Vagina (tissue), 2 donors: ENCODE measurements around the gene PSMG3. TPM values are rescaled to one million over a fixed set of nuclear protein-coding genes. Genes with fewer than 3 reads are reported as not detected.

Source experiments
- DNase-seq, 2 donors: peaks; one replicate each; pipeline ENCODE4 v3.0.0-alpha.2; 2017; ENCODE audit errors: extremely low spot score in 2 of 2
- H3K27ac ChIP-seq: fragments of 200-600 bp; sonication (generic); one replicate; pipeline ENCODE4 v1.5.1; 2019
- H3K27me3 ChIP-seq: fragments of 200-600 bp; sonication (generic); one replicate; pipeline ENCODE4 v1.5.1; 2019
- H3K36me3 ChIP-seq, 2 donors: fragments of 200-600 bp; sonication (generic); one replicate each; pipeline ENCODE4 v1.5.1; 2017 to 2019
- H3K4me1 ChIP-seq: fragments of 200-600 bp; sonication (generic); one replicate; pipeline ENCODE4 v1.5.1; 2019
- H3K4me3 ChIP-seq, 2 donors: fragments of 200-600 bp; sonication (generic); 1 replicate in 1 of 2; 2 replicates in 1 of 2; pipeline ENCODE4 v1.5.1; 2016 to 2019
- H3K9me3 ChIP-seq: fragments of 200-600 bp; sonication (generic); one replicate; pipeline ENCODE4 v1.5.1; 2019
- POLR2A ChIP-seq, 2 donors: fragments of 450-650 bp; IDR thresholded peaks; one replicate each; pipeline ENCODE4 v1.6.1; 2017; ENCODE audit warnings: antibody characterized with exemption in 2 of 2, mild to moderate bottlenecking in 2 of 2, moderate library complexity in 2 of 2
- POLR2AphosphoS5 ChIP-seq, 2 donors: sonication (generic); formaldehyde crosslinking; IDR thresholded peaks; one replicate each; pipeline ENCODE4 v1.9.0; 2017; ENCODE audit warnings: antibody characterized with exemption in 2 of 2, mild to moderate bottlenecking in 2 of 2, low read depth in 1 of 2; ENCODE audit not compliant: insufficient read depth in 1 of 2
- intact Hi-C: fragments of 100-400 bp; cut with DNase I; formaldehyde crosslinking; loops from one replicate; pipeline ENCODE4 v1.15.1; 2023
- total RNA-seq: library from RNA; depleted of rRNA; stranded (reverse); fragments of >200 nt; gene quantifications from one replicate; pipeline ENCODE4 v1.2.3, GENCODE V29; 2016
- TF ChIP-seq, protein P1 (sequence below), 3 experiments: fragments of 450-650 bp in 2 of 3; fragments of 200-600 bp in 1 of 3; sonication (generic) in 1 of 3; IDR thresholded peaks; one replicate each; pipeline ENCODE4 v1.5.1; 2017 to 2019; ENCODE audit warnings: antibody characterized with exemption in 3 of 3, mild to moderate bottlenecking in 2 of 3, moderate library complexity in 2 of 3

The PSMG3 gene
- total RNA-seq, 1 donor from 2014 or later = 49.6 TPM

GRCh38 chr7:1544896-1545416 lies 24.9 kb downstream of the PSMG3 start:
- Histone ChIP-seq H3K27ac (no peak overlapping the region), H3K36me3 (peaks cover 0 to 12% of the 10 kb centered on the region in 2 donors), H3K4me1 (no peaks in the 10 kb centered on the region), H3K4me3 (no peak overlapping the region), H3K9me3 (no peaks in the 10 kb centered on the region), H3K27me3 (no peaks in the 10 kb centered on the region)
- no peak for DNase-seq
- intact Hi-C loops = no loop called here
- TF ChIP-seq POLR2A (IDR thresholded peaks at IDR 0.05) = no peak
- TF ChIP-seq, protein P1, sequence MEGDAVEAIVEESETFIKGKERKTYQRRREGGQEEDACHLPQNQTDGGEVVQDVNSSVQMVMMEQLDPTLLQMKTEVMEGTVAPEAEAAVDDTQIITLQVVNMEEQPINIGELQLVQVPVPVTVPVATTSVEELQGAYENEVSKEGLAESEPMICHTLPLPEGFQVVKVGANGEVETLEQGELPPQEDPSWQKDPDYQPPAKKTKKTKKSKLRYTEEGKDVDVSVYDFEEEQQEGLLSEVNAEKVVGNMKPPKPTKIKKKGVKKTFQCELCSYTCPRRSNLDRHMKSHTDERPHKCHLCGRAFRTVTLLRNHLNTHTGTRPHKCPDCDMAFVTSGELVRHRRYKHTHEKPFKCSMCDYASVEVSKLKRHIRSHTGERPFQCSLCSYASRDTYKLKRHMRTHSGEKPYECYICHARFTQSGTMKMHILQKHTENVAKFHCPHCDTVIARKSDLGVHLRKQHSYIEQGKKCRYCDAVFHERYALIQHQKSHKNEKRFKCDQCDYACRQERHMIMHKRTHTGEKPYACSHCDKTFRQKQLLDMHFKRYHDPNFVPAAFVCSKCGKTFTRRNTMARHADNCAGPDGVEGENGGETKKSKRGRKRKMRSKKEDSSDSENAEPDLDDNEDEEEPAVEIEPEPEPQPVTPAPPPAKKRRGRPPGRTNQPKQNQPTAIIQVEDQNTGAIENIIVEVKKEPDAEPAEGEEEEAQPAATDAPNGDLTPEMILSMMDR (IDR thresholded peaks at IDR 0.05) = no peak
- TF ChIP-seq POLR2AphosphoS5 (IDR thresholded peaks at IDR 0.05; ENCODE audit: insufficient read depth in 1 of 2, low read depth in 1 of 2) = no peak

- Histone ChIP-seq H3K27me3 (no peaks in the 10 kb centered on the region), H3K4me1 (no peaks in the 10 kb centered on the region), H3K36me3 (peaks cover 0 to 18% of the 10 kb centered on the region in 2 donors), H3K9me3 (no peaks in the 10 kb centered on the region), H3K4me3 (no peak overlapping the region), H3K27ac (peak overlapping the region; percentile 23)
- intact Hi-C loops = no loop called here
- TF ChIP-seq, protein P1 (IDR thresholded peaks at IDR 0.05) = no peak
- TF ChIP-seq POLR2A (IDR thresholded peaks at IDR 0.05) = no peak
- no peak for TF ChIP-seq POLR2AphosphoS5 (IDR thresholded peaks at IDR 0.05; ENCODE audit: insufficient read depth in 1 of 2, low read depth in 1 of 2)
- DNase-seq = no peak
These were observed 25.5 kb downstream of the PSMG3 start for GRCh38 chr7:1544178-1544895.

GRCh38 chr7:1543826-1544177 lies 26.0 kb downstream of the PSMG3 start:
- H3K9me3 ChIP-seq = no peaks in the 10 kb centered on the region
- no peak overlapping the region for H3K4me3 ChIP-seq
- no peaks in the 10 kb centered on the region for H3K27me3 ChIP-seq
- H3K36me3 ChIP-seq = peaks cover 0 to 23% of the 10 kb centered on the region in 2 donors
- TF ChIP-seq POLR2AphosphoS5 (IDR thresholded peaks at IDR 0.05; ENCODE audit: insufficient read depth in 1 of 2, low read depth in 1 of 2) (no peak), POLR2A (IDR thresholded peaks at IDR 0.05) (no peak)
- TF ChIP-seq, protein P1 (IDR thresholded peaks at IDR 0.05) = no peak
- no peak for DNase-seq
- peaks cover under 1% of the 10 kb centered on the region for H3K4me1 ChIP-seq
- H3K27ac ChIP-seq = peak overlapping the region; percentile 23
- intact Hi-C loops = no loop called here

- TF ChIP-seq POLR2AphosphoS5 (IDR thresholded peaks at IDR 0.05; ENCODE audit: insufficient read depth in 1 of 2, low read depth in 1 of 2) (no peak), POLR2A (IDR thresholded peaks at IDR 0.05) (no peak)
- TF ChIP-seq, protein P1 (IDR thresholded peaks at IDR 0.05) = no peak
- DNase-seq = no peak
- Histone ChIP-seq H3K4me3 (no peak overlapping the region), H3K4me1 (peaks cover 8% of the 10 kb centered on the region), H3K9me3 (no peaks in the 10 kb centered on the region), H3K27ac (no peak overlapping the region), H3K27me3 (no peaks in the 10 kb centered on the region), H3K36me3 (peaks cover 0 to 23% of the 10 kb centered on the region in 2 donors)
- intact Hi-C loops = no loop called here
These were observed 26.7 kb downstream of the PSMG3 start for GRCh38 chr7:1542841-1543747.
